ENCODE measurements around the gene TMEM117.

GRCh38 chr12:43893670-43894069, 57.8 kb downstream of the TMEM117 start:
- TF ChIP-seq POLR2A (IDR thresholded peaks at IDR 0.05) (no peak), POLR2AphosphoS5 (IDR thresholded peaks at IDR 0.05; ENCODE audit: insufficient read depth in 1 of 2, low read depth in 1 of 2) (no peak), CTCF (IDR thresholded peaks at IDR 0.05) (no peak)
